ENCODE data around the gene LRP11.

The LRP11 gene

DNA sequence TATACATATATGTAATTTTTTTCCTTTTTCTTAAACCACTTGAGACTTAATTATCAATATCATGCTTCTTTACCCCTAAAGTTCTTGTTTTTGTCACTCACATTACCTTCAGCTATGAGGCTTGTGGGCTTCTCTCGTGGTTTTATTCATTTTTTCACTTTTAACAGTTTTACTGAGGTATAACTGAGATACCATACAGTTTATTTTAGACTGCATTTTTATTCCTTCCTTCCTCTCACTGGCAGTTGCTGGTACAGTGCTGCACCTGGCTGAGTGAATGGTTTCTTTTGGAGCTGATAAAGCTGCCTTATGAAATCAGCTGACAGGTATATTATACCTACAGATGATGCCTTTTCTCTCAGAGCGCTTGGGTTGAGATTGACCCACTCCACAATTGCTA, 54.4 kb downstream of the LRP11 start:
- TF ChIP-seq SPI1 (IDR thresholded peaks at IDR 0.05; ENCODE audit: borderline replicate concordance, low read depth) (no peak), GABPA (IDR thresholded peaks at IDR 0.05; ENCODE audit: low read depth) (no peak), POLR2AphosphoS5 (IDR thresholded peaks at IDR 0.05; ENCODE audit: low read depth) (no peak)
- TF ChIP-seq, protein P1, sequence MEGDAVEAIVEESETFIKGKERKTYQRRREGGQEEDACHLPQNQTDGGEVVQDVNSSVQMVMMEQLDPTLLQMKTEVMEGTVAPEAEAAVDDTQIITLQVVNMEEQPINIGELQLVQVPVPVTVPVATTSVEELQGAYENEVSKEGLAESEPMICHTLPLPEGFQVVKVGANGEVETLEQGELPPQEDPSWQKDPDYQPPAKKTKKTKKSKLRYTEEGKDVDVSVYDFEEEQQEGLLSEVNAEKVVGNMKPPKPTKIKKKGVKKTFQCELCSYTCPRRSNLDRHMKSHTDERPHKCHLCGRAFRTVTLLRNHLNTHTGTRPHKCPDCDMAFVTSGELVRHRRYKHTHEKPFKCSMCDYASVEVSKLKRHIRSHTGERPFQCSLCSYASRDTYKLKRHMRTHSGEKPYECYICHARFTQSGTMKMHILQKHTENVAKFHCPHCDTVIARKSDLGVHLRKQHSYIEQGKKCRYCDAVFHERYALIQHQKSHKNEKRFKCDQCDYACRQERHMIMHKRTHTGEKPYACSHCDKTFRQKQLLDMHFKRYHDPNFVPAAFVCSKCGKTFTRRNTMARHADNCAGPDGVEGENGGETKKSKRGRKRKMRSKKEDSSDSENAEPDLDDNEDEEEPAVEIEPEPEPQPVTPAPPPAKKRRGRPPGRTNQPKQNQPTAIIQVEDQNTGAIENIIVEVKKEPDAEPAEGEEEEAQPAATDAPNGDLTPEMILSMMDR (IDR thresholded peaks at IDR 0.05; ENCODE audit: insufficient read depth, low read length) = no peak
- TF ChIP-seq, protein P2, sequence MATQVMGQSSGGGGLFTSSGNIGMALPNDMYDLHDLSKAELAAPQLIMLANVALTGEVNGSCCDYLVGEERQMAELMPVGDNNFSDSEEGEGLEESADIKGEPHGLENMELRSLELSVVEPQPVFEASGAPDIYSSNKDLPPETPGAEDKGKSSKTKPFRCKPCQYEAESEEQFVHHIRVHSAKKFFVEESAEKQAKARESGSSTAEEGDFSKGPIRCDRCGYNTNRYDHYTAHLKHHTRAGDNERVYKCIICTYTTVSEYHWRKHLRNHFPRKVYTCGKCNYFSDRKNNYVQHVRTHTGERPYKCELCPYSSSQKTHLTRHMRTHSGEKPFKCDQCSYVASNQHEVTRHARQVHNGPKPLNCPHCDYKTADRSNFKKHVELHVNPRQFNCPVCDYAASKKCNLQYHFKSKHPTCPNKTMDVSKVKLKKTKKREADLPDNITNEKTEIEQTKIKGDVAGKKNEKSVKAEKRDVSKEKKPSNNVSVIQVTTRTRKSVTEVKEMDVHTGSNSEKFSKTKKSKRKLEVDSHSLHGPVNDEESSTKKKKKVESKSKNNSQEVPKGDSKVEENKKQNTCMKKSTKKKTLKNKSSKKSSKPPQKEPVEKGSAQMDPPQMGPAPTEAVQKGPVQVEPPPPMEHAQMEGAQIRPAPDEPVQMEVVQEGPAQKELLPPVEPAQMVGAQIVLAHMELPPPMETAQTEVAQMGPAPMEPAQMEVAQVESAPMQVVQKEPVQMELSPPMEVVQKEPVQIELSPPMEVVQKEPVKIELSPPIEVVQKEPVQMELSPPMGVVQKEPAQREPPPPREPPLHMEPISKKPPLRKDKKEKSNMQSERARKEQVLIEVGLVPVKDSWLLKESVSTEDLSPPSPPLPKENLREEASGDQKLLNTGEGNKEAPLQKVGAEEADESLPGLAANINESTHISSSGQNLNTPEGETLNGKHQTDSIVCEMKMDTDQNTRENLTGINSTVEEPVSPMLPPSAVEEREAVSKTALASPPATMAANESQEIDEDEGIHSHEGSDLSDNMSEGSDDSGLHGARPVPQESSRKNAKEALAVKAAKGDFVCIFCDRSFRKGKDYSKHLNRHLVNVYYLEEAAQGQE (IDR thresholded peaks at IDR 0.05; ENCODE audit: insufficient replicate concordance, low read depth) = no peak

DNA sequence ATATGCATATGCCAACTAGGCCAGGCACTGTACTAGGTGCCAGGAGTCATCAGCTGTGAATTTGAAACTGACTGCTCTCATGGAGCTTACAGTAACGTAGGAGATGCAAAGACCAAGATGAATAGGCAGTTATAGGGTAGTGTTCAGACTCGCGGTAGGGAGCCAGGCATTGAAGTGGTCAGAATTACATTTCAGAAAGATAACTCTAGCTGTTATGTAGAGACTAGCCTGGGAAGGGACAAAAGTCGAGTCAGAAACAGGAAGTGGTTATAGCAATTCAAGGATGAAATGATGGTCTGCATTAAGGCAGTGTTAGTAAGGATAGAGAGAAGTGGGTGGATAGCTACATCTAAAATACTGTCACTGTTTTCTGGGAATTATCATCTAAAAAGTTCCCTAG, 58.0 kb downstream of the LRP11 start:
- H3K4me3 ChIP-seq (replicated peaks; ENCODE audit: insufficient read depth, low read length) = no peak overlapping the region
- no peaks in the 10 kb centered on the region for H3K27me3 ChIP-seq (ENCODE audit: insufficient read depth, poor library complexity, severe bottlenecking)
- TF ChIP-seq POLR2AphosphoS5 (IDR thresholded peaks at IDR 0.05; ENCODE audit: low read depth) = no peak
- TF ChIP-seq SPI1 (IDR thresholded peaks at IDR 0.05; ENCODE audit: borderline replicate concordance, low read depth) = peak; percentile 75; the same call in 1 of the 2 replicates
- TF ChIP-seq GABPA (IDR thresholded peaks at IDR 0.05; ENCODE audit: low read depth) = no peak
- TF ChIP-seq, protein P1 (IDR thresholded peaks at IDR 0.05; ENCODE audit: insufficient read depth, low read length) = no peak
- TF ChIP-seq, protein P2 (IDR thresholded peaks at IDR 0.05; ENCODE audit: insufficient replicate concordance, low read depth) = no peak
- peak in 1 of 2 experiments; percentile 13 for DNase-seq (ENCODE audit: low read depth in 1 of 2, low spot score in 1 of 2)
- H3K27ac ChIP-seq (replicated peaks) = 0 out of 2 replicates have a peak overlapping the region, but pooled peaks have one; percentile 12

More for the DNA sequence above, 54.4 kb downstream of the LRP11 start:
- Histone ChIP-seq H3K4me3 (replicated peaks; ENCODE audit: insufficient read depth, low read length) (no peak overlapping the region), H3K27me3 (ENCODE audit: insufficient read depth, poor library complexity, severe bottlenecking) (no peaks in the 10 kb centered on the region), H3K27ac (replicated peaks) (no peak overlapping the region)
- DNase-seq (ENCODE audit: low read depth in 1 of 2, low spot score in 1 of 2) = no peak

DNA sequence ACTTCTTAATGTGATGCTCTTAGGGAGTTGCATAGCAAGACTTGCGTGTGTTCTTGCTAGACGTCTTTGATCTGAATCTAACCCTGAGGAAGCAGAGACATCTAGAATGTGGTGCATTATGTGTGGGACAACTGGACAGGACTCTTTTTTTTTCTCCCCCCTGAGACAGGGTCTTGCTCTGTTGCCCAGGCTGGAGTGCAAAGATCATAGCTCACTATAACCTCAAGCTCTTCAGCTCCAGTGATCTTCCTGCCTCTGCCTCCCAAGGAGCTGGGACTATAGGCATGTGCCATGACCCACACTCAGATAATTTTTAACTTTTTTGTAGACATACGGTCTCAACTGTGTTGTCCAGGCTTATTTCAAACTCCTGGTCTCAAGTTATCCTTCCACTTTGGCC, 80.6 kb downstream of the LRP11 start:
- TF ChIP-seq SPI1 (IDR thresholded peaks at IDR 0.05; ENCODE audit: borderline replicate concordance, low read depth) (no peak), POLR2AphosphoS5 (IDR thresholded peaks at IDR 0.05; ENCODE audit: low read depth) (no peak), GABPA (IDR thresholded peaks at IDR 0.05; ENCODE audit: low read depth) (no peak)
- TF ChIP-seq, protein P1 (IDR thresholded peaks at IDR 0.05; ENCODE audit: insufficient read depth, low read length) = no peak
- TF ChIP-seq, protein P2 (IDR thresholded peaks at IDR 0.05; ENCODE audit: insufficient replicate concordance, low read depth) = no peak
- Histone ChIP-seq H3K4me3 (replicated peaks; ENCODE audit: insufficient read depth, low read length) (no peak overlapping the region), H3K27me3 (ENCODE audit: insufficient read depth, poor library complexity, severe bottlenecking) (no peaks in the 10 kb centered on the region), H3K27ac (replicated peaks) (no peak overlapping the region)
- DNase-seq (ENCODE audit: low read depth in 1 of 2, low spot score in 1 of 2) = no peak

Measured in HL-60 (cell line).